ENCODE results near the gene PCDH7. TPM values are rescaled to one million over a fixed set of nuclear protein-coding genes. Genes with fewer than 3 reads are reported as not detected.

The PCDH7 gene
- total RNA-seq, 1 experiment from 2014 or later = 5.6 TPM

DNA sequence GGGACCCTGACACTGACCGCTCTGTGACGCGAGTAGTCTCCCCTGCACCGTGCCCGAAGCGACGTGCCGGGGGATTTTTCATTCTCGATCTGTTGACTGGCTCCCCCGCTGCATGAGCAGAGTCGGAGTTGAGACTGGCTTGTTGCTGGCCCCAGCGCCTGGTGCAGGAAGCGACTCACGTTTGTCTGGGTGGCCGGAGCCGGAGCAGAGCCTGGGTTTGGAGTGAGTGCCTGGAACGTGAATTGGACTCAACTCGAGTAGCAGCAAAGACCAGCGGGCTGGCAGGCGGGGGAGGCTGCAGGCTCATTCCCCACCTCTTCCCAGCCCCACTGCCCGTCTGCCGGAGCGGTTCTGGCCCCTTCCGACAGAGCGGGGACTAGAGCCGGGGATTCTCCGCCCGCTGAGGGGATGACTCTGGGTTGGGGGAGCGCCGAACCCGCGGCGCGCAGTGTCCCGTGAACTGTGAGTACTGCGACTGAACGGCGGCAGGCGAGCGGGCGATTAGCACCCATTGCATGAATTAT is 554 bp downstream of the PCDH7 start:
- H3K4me3 Mint-ChIP-seq (ENCODE audit: unreplicated experiment) = peak overlapping the region; percentile 75
- ChIA-PET CTCF (no interaction called here), POLR2A (interaction anchor here (0.6 to 2.0 kb wide), 3 partner anchors 9 to 1498 kb away, joined by 3 to 5 read pairs (median 4); no protein-coding TSS in a partner anchor)
- no peaks in the 10 kb centered on the region for H3K9me3 Mint-ChIP-seq (ENCODE audit: unreplicated experiment)
- TF ChIP-seq, protein P1, sequence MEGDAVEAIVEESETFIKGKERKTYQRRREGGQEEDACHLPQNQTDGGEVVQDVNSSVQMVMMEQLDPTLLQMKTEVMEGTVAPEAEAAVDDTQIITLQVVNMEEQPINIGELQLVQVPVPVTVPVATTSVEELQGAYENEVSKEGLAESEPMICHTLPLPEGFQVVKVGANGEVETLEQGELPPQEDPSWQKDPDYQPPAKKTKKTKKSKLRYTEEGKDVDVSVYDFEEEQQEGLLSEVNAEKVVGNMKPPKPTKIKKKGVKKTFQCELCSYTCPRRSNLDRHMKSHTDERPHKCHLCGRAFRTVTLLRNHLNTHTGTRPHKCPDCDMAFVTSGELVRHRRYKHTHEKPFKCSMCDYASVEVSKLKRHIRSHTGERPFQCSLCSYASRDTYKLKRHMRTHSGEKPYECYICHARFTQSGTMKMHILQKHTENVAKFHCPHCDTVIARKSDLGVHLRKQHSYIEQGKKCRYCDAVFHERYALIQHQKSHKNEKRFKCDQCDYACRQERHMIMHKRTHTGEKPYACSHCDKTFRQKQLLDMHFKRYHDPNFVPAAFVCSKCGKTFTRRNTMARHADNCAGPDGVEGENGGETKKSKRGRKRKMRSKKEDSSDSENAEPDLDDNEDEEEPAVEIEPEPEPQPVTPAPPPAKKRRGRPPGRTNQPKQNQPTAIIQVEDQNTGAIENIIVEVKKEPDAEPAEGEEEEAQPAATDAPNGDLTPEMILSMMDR (IDR thresholded peaks at IDR 0.05; ENCODE audit: unreplicated experiment) = no peak
- peak overlapping the region; percentile 78 for H3K27ac Mint-ChIP-seq (ENCODE audit: low read depth, unreplicated experiment)
- no TSS peak for BruUV-seq (replicated peaks)
- no peaks in the 10 kb centered on the region for H3K36me3 Mint-ChIP-seq (ENCODE audit: insufficient read depth, unreplicated experiment)
- DNase-seq (ENCODE audit: unreplicated experiment) = peak; percentile 64
- no peaks in the 10 kb centered on the region for H3K27me3 Mint-ChIP-seq (ENCODE audit: insufficient read depth, unreplicated experiment)
- H3K4me1 Mint-ChIP-seq (ENCODE audit: insufficient read depth, unreplicated experiment) = peaks cover 20% of the 10 kb centered on the region
- intact Hi-C loops (cut with micrococcal nuclease) = no loop called here

DNA sequence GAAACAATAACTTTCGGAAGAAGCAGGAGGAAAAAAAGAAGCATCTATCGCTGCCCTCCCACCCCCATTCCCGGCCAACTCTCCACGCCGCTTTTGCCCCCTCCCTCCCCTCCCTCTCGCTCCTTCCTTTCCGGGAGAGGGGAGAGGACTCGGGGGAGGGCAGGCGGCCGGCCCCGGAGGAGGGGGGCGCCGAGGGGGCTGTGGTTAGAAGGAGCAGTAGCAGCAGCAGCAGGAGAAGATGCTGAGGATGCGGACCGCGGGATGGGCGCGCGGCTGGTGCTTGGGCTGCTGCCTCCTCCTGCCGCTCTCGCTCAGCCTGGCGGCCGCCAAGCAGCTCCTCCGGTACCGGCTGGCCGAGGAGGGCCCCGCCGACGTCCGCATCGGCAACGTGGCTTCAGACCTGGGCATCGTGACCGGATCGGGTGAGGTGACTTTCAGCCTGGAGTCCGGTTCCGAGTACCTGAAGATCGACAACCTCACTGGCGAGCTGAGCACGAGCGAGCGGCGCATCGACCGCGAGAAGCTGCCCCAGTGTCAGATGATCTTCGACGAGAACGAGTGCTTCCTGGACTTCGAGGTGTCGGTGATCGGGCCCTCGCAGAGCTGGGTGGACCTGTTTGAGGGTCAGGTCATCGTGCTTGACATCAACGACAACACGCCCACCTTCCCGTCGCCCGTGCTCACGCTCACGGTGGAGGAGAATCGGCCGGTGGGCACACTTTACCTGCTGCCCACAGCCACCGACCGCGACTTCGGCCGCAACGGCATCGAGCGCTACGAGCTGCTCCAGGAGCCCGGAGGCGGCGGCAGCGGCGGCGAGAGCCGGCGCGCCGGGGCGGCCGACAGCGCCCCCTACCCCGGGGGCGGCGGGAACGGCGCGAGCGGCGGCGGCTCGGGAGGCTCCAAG is 1.3 kb downstream of the PCDH7 start:
- BruUV-seq (replicated peaks) = no TSS peak
- TF ChIP-seq, protein P1 (IDR thresholded peaks at IDR 0.05; ENCODE audit: unreplicated experiment) = peak; percentile 11
- POLR2A ChIA-PET = interaction anchor here (0.6 to 1.0 kb wide), 3 partner anchors 9 to 1499 kb away, joined by 3 to 4 read pairs (median 3); no protein-coding TSS in a partner anchor
- peak; percentile 34 for DNase-seq (ENCODE audit: unreplicated experiment)
- CTCF ChIA-PET = interaction anchor here (0.6 kb wide), 1 partner anchor 725 kb away, joined by 4 read pairs; no protein-coding TSS in a partner anchor
- intact Hi-C loops (cut with micrococcal nuclease) = no loop called here
- H3K36me3 Mint-ChIP-seq (ENCODE audit: insufficient read depth, unreplicated experiment) = no peaks in the 10 kb centered on the region
- H3K4me1 Mint-ChIP-seq (ENCODE audit: insufficient read depth, unreplicated experiment) = peaks cover 15% of the 10 kb centered on the region
- no peaks in the 10 kb centered on the region for H3K9me3 Mint-ChIP-seq (ENCODE audit: unreplicated experiment)
- H3K27me3 Mint-ChIP-seq (ENCODE audit: insufficient read depth, unreplicated experiment) = no peaks in the 10 kb centered on the region
- H3K4me3 Mint-ChIP-seq (ENCODE audit: unreplicated experiment) = peak overlapping the region; percentile 75
- H3K27ac Mint-ChIP-seq (ENCODE audit: low read depth, unreplicated experiment) = peak overlapping the region; percentile 78

DNA sequence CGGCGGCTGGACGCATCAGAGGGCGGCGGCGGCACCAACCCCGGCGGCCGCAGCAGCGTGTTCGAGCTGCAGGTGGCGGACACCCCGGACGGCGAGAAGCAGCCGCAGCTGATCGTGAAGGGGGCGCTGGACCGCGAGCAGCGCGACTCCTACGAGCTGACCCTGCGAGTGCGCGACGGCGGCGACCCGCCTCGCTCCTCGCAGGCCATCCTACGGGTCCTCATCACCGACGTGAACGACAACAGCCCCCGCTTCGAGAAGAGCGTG is 1.9 kb downstream of the PCDH7 start:
- no peak overlapping the region for H3K4me3 Mint-ChIP-seq (ENCODE audit: unreplicated experiment)
- H3K36me3 Mint-ChIP-seq (ENCODE audit: insufficient read depth, unreplicated experiment) = no peaks in the 10 kb centered on the region
- no TSS peak for BruUV-seq (replicated peaks)

More for the DNA sequence above, 1.9 kb downstream of the PCDH7 start:
- intact Hi-C loops (cut with micrococcal nuclease) = no loop called here
- H3K27me3 Mint-ChIP-seq (ENCODE audit: insufficient read depth, unreplicated experiment) = no peaks in the 10 kb centered on the region
- H3K4me1 Mint-ChIP-seq (ENCODE audit: insufficient read depth, unreplicated experiment) = peaks cover 15% of the 10 kb centered on the region
- no peaks in the 10 kb centered on the region for H3K9me3 Mint-ChIP-seq (ENCODE audit: unreplicated experiment)
- ChIA-PET POLR2A (no interaction called here), CTCF (interaction anchor here (0.6 to 0.9 kb wide), 2 partner anchors 15 to 725 kb away, joined by 4 read pairs; no protein-coding TSS in a partner anchor)
- H3K27ac Mint-ChIP-seq (ENCODE audit: low read depth, unreplicated experiment) = no peak overlapping the region
- TF ChIP-seq, protein P1 (IDR thresholded peaks at IDR 0.05; ENCODE audit: unreplicated experiment) = no peak
- DNase-seq (ENCODE audit: unreplicated experiment) = no peak
